Measurements from ENCODE around the gene SLC12A8.

SLC12A8 gene

DNA sequence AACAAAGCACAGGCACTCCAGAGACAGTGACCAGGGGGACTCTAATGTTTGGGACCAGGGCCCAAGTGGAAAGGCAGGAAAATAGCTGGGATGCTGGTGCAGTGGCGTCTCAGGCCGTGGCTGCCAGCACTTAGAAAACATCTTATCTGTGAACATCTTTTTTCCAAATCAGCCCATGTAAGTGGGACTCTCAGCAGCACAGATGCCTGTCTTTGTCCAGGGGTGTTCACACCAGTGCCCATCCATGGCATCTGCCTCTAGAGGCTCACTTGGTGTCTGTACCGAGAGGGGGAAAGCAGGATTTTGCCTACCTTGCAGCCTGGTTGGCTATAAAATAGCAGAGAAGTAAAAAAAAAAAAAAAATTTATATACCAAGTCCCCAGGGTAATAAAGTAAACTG, 26.7 kb downstream of the SLC12A8 start:
- H3K4me3 ChIP-seq (ENCODE audit: low read depth, low read length) = no peak overlapping the region
- in situ Hi-C loops (cut with HindIII; ENCODE audit: low pct_ligation_motif_present, low sequenced_read_pairs) = no loop called here

DNA sequence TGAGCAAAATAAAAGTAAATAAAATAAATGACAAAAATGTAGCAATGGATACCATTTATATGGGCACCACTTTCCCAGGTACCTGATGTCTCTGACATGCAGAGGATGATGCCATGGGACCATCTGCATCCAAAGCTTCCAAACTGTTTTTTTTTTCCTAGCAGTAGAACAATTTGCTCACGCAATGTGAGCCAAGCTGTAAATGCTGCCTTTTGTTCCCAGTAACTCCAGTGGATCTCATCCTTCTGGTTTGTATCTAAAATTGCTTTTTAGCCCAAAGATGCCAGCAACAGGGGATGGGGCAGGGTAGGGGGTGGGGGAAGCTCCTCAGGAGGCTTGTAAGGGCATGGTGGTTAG, 32.7 kb downstream of the SLC12A8 start:
- TF ChIP-seq, protein P1, sequence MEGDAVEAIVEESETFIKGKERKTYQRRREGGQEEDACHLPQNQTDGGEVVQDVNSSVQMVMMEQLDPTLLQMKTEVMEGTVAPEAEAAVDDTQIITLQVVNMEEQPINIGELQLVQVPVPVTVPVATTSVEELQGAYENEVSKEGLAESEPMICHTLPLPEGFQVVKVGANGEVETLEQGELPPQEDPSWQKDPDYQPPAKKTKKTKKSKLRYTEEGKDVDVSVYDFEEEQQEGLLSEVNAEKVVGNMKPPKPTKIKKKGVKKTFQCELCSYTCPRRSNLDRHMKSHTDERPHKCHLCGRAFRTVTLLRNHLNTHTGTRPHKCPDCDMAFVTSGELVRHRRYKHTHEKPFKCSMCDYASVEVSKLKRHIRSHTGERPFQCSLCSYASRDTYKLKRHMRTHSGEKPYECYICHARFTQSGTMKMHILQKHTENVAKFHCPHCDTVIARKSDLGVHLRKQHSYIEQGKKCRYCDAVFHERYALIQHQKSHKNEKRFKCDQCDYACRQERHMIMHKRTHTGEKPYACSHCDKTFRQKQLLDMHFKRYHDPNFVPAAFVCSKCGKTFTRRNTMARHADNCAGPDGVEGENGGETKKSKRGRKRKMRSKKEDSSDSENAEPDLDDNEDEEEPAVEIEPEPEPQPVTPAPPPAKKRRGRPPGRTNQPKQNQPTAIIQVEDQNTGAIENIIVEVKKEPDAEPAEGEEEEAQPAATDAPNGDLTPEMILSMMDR (IDR thresholded peaks at IDR 0.05; ENCODE audit: low read depth, low read length, missing control alignments) = no peak
- no peak for DNase-seq
- H3K27me3 ChIP-seq (replicated peaks) = no peaks in the 10 kb centered on the region
- H3K36me3 ChIP-seq (replicated peaks) = no peaks in the 10 kb centered on the region
- in situ Hi-C loops (cut with HindIII; ENCODE audit: low pct_ligation_motif_present, low sequenced_read_pairs) = no loop called here
- H3K4me3 ChIP-seq (ENCODE audit: low read depth, low read length) = no peak overlapping the region
- no peak overlapping the region for H3K27ac ChIP-seq

More for the DNA sequence above, 26.7 kb downstream of the SLC12A8 start:
- H3K27me3 ChIP-seq (replicated peaks) = no peaks in the 10 kb centered on the region
- DNase-seq = no peak
- H3K27ac ChIP-seq = no peak overlapping the region
- H3K36me3 ChIP-seq (replicated peaks) = no peaks in the 10 kb centered on the region
- TF ChIP-seq, protein P1 (IDR thresholded peaks at IDR 0.05; ENCODE audit: low read depth, low read length, missing control alignments) = no peak

DNA sequence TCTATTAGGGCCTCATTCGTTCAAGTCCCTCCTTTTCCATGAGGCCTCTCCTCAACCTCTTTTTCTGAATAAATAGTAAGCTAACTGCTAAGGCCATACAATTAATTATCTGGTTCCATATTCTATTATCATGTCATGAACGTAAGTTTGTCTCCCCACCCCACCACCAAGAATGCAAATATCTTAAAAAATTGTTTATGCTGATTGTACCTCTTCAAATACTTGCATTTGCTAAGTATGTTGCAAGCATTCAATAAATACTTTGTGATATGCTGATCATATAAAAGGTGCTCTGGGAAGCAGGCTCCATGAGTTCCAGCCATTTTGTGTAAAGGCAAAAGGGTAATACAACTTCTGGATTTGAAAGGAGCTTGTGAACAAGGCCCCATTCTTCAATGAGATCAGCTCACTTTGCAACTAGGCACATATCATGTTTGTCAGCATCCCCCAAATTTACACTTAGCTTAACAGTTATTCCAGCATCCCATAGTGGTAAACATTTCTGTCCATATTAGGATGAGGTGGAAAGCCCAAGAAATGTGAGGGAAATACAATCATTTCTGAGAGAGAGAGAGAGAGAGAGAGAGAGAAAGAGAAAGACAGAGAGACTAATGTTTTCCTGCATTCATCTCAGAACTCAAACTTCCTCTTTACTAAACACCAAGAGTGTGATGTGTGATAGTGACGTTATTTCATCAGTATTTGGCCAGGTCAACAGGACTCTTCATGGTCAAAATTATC, 33.2 kb downstream of the SLC12A8 start:
- H3K4me3 ChIP-seq (ENCODE audit: low read depth, low read length) = no peak overlapping the region
- no peaks in the 10 kb centered on the region for H3K27me3 ChIP-seq (replicated peaks)
- no peaks in the 10 kb centered on the region for H3K36me3 ChIP-seq (replicated peaks)
- TF ChIP-seq, protein P1 (IDR thresholded peaks at IDR 0.05; ENCODE audit: low read depth, low read length, missing control alignments) = no peak
- H3K27ac ChIP-seq = no peak overlapping the region
- DNase-seq = no peak
- in situ Hi-C loops (cut with HindIII; ENCODE audit: low pct_ligation_motif_present, low sequenced_read_pairs) = no loop called here

DNA sequence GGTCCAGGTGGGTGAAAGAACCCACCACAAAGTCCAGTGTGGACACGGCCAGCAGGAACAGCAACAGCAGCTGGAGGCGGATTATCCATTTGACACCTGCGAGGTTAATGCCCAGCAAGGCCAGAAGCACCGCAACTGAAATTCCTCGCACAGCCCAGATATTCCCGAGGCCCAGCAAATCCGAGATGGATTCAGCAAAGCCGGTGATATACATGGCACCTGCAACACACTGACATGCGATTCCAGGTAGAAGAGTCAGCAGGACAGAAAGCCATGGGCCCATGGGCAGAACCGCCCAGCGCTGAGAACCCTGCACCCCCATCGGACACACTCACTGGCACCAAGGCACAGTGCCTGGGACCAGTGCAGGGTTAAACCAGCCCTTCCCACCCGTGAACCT, 34.8 kb downstream of the SLC12A8 start:
- Histone ChIP-seq H3K4me3 (ENCODE audit: low read depth, low read length) (no peak overlapping the region), H3K36me3 (replicated peaks) (no peaks in the 10 kb centered on the region), H3K27me3 (replicated peaks) (no peaks in the 10 kb centered on the region), H3K27ac (no peak overlapping the region)
- TF ChIP-seq, protein P1 (IDR thresholded peaks at IDR 0.05; ENCODE audit: low read depth, low read length, missing control alignments) = no peak
- DNase-seq = no peak
- in situ Hi-C loops (cut with HindIII; ENCODE audit: low pct_ligation_motif_present, low sequenced_read_pairs) = no loop called here

DNA sequence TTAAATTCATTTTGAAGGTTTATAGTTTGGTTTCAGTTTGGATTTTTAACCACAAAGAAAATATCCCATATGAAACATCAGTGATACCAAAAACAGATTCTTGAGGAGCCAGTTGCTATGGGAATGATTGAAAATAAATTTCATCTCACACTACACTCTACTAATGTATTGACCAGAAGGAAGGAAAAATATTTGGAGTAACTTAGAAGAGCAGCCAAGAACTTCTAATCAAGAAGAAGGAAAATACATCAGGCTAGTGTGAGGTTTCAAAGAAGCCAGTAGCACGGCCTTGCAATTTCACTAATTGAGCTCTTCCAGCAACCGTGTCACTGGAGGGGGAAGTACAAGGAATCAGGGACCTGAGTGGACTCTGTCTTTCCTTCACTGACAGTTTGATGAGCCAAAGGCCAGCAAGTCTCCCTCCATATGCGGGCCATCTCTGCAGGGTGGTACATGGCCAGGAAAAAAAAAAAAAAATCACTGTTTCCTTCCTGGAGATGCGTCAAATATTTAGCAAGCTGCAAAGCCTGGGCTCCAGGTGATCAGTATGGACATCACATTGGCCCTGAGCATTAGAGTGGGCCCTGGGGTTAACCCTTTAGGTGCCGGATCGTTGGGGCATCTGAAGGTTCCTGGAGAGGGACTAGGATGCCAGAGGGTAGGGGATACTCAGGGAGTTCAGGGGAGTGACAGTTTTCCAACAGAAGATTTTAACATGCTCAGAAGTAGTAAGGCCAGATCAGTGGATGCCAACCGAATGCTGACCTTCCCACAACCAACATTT, 37.1 kb downstream of the SLC12A8 start:
- Histone ChIP-seq H3K36me3 (replicated peaks) (no peaks in the 10 kb centered on the region), H3K4me3 (ENCODE audit: low read depth, low read length) (no peak overlapping the region), H3K27ac (no peak overlapping the region), H3K27me3 (replicated peaks) (no peaks in the 10 kb centered on the region)
- DNase-seq = no peak
- TF ChIP-seq, protein P1 (IDR thresholded peaks at IDR 0.05; ENCODE audit: low read depth, low read length, missing control alignments) = no peak
- in situ Hi-C loops (cut with HindIII; ENCODE audit: low pct_ligation_motif_present, low sequenced_read_pairs) = no loop called here
